HFF-Myc (cell line): ENCODE results near the gene SEPTIN5.

Experiments
- DNase-seq: peaks from one replicate; pipeline ENCODE4 v3.0.0-alpha.2; 2011; ENCODE audit warnings: low read depth; ENCODE audit errors: extremely low read depth
- H3K4me3 ChIP-seq: replicated peaks from 2 replicates; pipeline ENCODE4 v1.5.1; 2011; ENCODE audit warnings: low read depth, mild to moderate bottlenecking, control low read depth, low read length
- CTCF ChIP-seq: IDR thresholded peaks from 2 replicates; pipeline ENCODE4 v1.5.1; 2012; ENCODE audit warnings: mild to moderate bottlenecking, low read depth, low read length, control low read depth; ENCODE audit errors: missing control alignments

SEPTIN5 gene

GRCh38 chr22:19708321-19709011, 5.8 kb upstream of the SEPTIN5 start:
- DNase-seq = no peak
- H3K4me3 ChIP-seq = no peak overlapping the region
- no peak for TF ChIP-seq CTCF

- DNase-seq = no peak
- no peak for TF ChIP-seq CTCF
- no peak overlapping the region for H3K4me3 ChIP-seq
Measured at GRCh38 chr22:19709063-19709769, 5.1 kb upstream of the SEPTIN5 start.

- DNase-seq = no peak
- no peak overlapping the region for H3K4me3 ChIP-seq
- no peak for TF ChIP-seq CTCF
Measured at GRCh38 chr22:19710020-19710768, 4.1 kb upstream of the SEPTIN5 start.

GRCh38 chr22:19710769-19711106, 3.6 kb upstream of the SEPTIN5 start:
- no peak for DNase-seq
- no peak overlapping the region for H3K4me3 ChIP-seq
- no peak for TF ChIP-seq CTCF

GRCh38 chr22:19713245-19713644, 1.1 kb upstream of the SEPTIN5 start:
- no peak for TF ChIP-seq CTCF
- no peak for DNase-seq
- H3K4me3 ChIP-seq = no peak overlapping the region

- TF ChIP-seq CTCF = no peak
- H3K4me3 ChIP-seq = 0 out of 2 replicates have a peak overlapping the region, but pooled peaks have one; percentile 9
- DNase-seq = no peak
Measured at GRCh38 chr22:19713650-19714311, 522 bp upstream of the SEPTIN5 start.
